GM12878 (cell line): ENCODE results near the gene FXN.

Source experiments
- CREB1 ChIP-seq: IDR thresholded peaks from 2 replicates; pipeline ENCODE4 v1.6.1; 2012; ENCODE audit warnings: low read depth, mild to moderate bottlenecking, inconsistent platforms
- CTCF ChIP-seq, 3 experiments: IDR thresholded peaks in 2 of 3; conservative IDR thresholded peaks in 1 of 3; 2 replicates each; pipeline ENCODE4 v1.5.1; 2011; ENCODE audit warnings: low read depth in 3 of 3, low read length in 3 of 3, mild to moderate bottlenecking in 3 of 3, control low read depth in 2 of 3, moderate library complexity in 2 of 3, inconsistent platforms in 1 of 3, mixed read lengths in 1 of 3; ENCODE audit not compliant: control insufficient read depth in 2 of 3, insufficient read depth in 1 of 3; ENCODE audit errors: extremely low read depth in 1 of 3
- PBX3 ChIP-seq: IDR thresholded peaks from 2 replicates; pipeline ENCODE4 v1.6.1; 2011; ENCODE audit warnings: mild to moderate bottlenecking, low read depth, low read length, moderate library complexity; ENCODE audit not compliant: insufficient replicate concordance
- POLR2A ChIP-seq: IDR thresholded peaks from 2 replicates; pipeline ENCODE4 v1.6.1; 2011; ENCODE audit warnings: low read depth, mild to moderate bottlenecking, low read length
- POLR2AphosphoS2 ChIP-seq: IDR thresholded peaks from 2 replicates; pipeline ENCODE4 v1.6.1; 2011; ENCODE audit warnings: low read depth, mild to moderate bottlenecking, low read length, improper control_type of control experiment, moderate library complexity
- POLR2AphosphoS5 ChIP-seq: IDR thresholded peaks from 2 replicates; pipeline ENCODE4 v1.6.1; 2011; ENCODE audit warnings: mild to moderate bottlenecking, low read length, inconsistent platforms
- SKIL ChIP-seq: fragments of 450-650 bp; IDR thresholded peaks from 2 replicates; pipeline ENCODE4 v1.6.1; 2017; ENCODE audit warnings: mild to moderate bottlenecking, low read depth, inconsistent platforms; ENCODE audit not compliant: poor library complexity, severe bottlenecking
- SMAD1 ChIP-seq: fragments of 450-650 bp; IDR thresholded peaks from 2 replicates; pipeline ENCODE4 v1.6.1; 2018; ENCODE audit warnings: mild to moderate bottlenecking, low read depth; ENCODE audit not compliant: partially characterized antibody
- TBL1XR1 ChIP-seq: IDR thresholded peaks from 2 replicates; pipeline ENCODE4 v1.6.1; 2012; ENCODE audit warnings: low read depth, low read length, improper control_type of control experiment
- TCF3 ChIP-seq: IDR thresholded peaks from 2 replicates; pipeline ENCODE4 v1.6.1; 2012; ENCODE audit warnings: low read depth, mild to moderate bottlenecking, low read length, borderline replicate concordance; ENCODE audit not compliant: insufficient read depth
- USF1 ChIP-seq: IDR thresholded peaks from 2 replicates; pipeline ENCODE4 v1.6.1; 2011; ENCODE audit warnings: borderline replicate concordance, low read depth, mild to moderate bottlenecking, moderate library complexity, mixed read lengths, low read length; ENCODE audit not compliant: insufficient read depth; ENCODE audit errors: extremely low read length
- ZBTB4 ChIP-seq: fragments of 450-650 bp; formaldehyde crosslinking; IDR thresholded peaks from 2 replicates; pipeline ENCODE4 v1.4.0; 2022; ENCODE audit warnings: mild to moderate bottlenecking, moderate library complexity

DNA sequence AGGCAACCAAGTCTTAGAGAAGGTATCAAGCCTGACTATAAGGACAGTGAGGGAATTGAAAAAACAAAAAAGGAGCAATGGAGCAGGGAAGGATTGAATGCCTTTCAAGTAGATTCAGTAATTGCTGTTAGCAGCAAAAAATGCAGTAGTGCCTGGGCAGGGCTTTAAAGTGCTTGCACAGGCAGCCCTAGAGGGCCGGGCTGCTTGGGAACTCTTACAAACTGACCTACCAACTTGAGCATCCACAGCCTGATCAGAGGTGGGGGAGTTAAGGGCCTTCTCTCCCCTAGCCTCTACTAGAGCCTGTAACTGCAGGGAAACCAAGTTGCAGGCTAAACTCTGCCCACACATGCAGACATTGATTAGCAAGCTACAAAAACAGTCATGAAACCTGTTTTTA lies 19.4 kb downstream of the FXN start:
- TF ChIP-seq POLR2AphosphoS5 (no peak), CTCF (IDR thresholded peaks at IDR 0.05 in 2 of 3, conservative IDR thresholded peaks at IDR 0.05 in 1 of 3; ENCODE audit: control insufficient read depth in 2 of 3, extremely low read depth in 1 of 3, insufficient read depth in 1 of 3, low read depth in 3 of 3, low read length in 3 of 3) (no peak), POLR2A (no peak), POLR2AphosphoS2 (no peak), TCF3 (no peak), TBL1XR1 (no peak), SKIL (no peak), USF1 (no peak), PBX3 (no peak), SMAD1 (no peak), CREB1 (no peak), ZBTB4 (CRISPR knock-in tag) (no peak)
